A673 (cell line): Measurements from ENCODE around the gene PARP16. TPM values are rescaled to one million over a fixed set of nuclear protein-coding genes. Genes with fewer than 3 reads are reported as not detected.

Experiments
- BruUV-seq: library from RNA; stranded (reverse); fragments of 400-500 nt; replicated peaks from 2 replicates; lab custom pipeline; 2021; lab: Mats Ljungman, UMichigan
- CTCF ChIA-PET: fragments of 300-600 bp; sonication (Branson Sonifier 250); formaldehyde crosslinking; loops from one replicate; lab custom pipeline; 2022; ENCODE audit warnings: antibody characterized with exemption; lab: Charles Lee
- POLR2A ChIA-PET: fragments of 300-600 bp; sonication (Branson Sonifier 250); formaldehyde crosslinking; loops from one replicate; lab custom pipeline; 2022; ENCODE audit warnings: antibody characterized with exemption; ENCODE audit not compliant: low non-redundant PET; lab: Charles Lee
- DNase-seq: peaks from one replicate; pipeline ENCODE4 v3.0.0-alpha.2; 2015; ENCODE audit warnings: low spot score
- H3K27ac ChIP-seq: fragments of 200-600 bp; sonication (generic); 2 replicates; pipeline ENCODE4 v1.5.1; 2016; ENCODE audit warnings: mixed run types, low read depth, mild to moderate bottlenecking, mixed read lengths, antibody characterized with exemption, low read length; ENCODE audit not compliant: poor library complexity, severe bottlenecking
- H3K27me3 ChIP-seq: fragments of 200-600 bp; sonication (generic); replicated peaks from 2 replicates; pipeline ENCODE4 v1.6.1; 2017; ENCODE audit warnings: mixed run types, low read depth, mild to moderate bottlenecking, mixed read lengths, antibody characterized with exemption, low read length; ENCODE audit not compliant: insufficient read depth, poor library complexity
- H3K36me3 ChIP-seq: fragments of 200-600 bp; sonication (generic); 2 replicates; pipeline ENCODE4 v1.6.1; 2016; ENCODE audit warnings: mixed run types, mild to moderate bottlenecking, mixed read lengths, antibody characterized with exemption, low read length; ENCODE audit not compliant: insufficient read depth, poor library complexity, severe bottlenecking
- H3K4me1 ChIP-seq: fragments of 200-600 bp; sonication (generic); 2 replicates; pipeline ENCODE4 v1.6.1; 2017; ENCODE audit warnings: mixed run types, mild to moderate bottlenecking, mixed read lengths, antibody characterized with exemption, low read length; ENCODE audit not compliant: insufficient read depth, poor library complexity, severe bottlenecking
- H3K4me3 ChIP-seq: fragments of 200-600 bp; sonication (generic); 2 replicates; pipeline ENCODE4 v1.5.1; 2016; ENCODE audit warnings: low read depth, mixed run types, mild to moderate bottlenecking, mixed read lengths, low read length; ENCODE audit not compliant: poor library complexity, severe bottlenecking
- H3K9me3 ChIP-seq: fragments of 200-600 bp; sonication (generic); 2 replicates; pipeline ENCODE4 v1.6.1; 2016; ENCODE audit warnings: mixed run types, low read depth, mild to moderate bottlenecking, mixed read lengths, antibody characterized with exemption, low read length; ENCODE audit not compliant: poor library complexity, severe bottlenecking
- CTCF ChIP-seq: fragments of 300-800, 200-600 bp; sonication (generic); conservative IDR thresholded peaks from 2 replicates; pipeline ENCODE4 v1.5.1; 2017; ENCODE audit warnings: low read depth, mild to moderate bottlenecking, antibody characterized with exemption, low read length, moderate library complexity, mixed read lengths
- EZH2 ChIP-seq: fragments of 200-600 bp; sonication (generic); IDR thresholded peaks from 2 replicates; pipeline ENCODE4 v1.6.1; 2017; ENCODE audit warnings: borderline replicate concordance, low read depth, mild to moderate bottlenecking, mixed read lengths, antibody characterized with exemption, low read length; ENCODE audit not compliant: poor library complexity, severe bottlenecking
- intact Hi-C: fragments of 100-400 bp; cut with micrococcal nuclease; formaldehyde crosslinking; loops from one replicate; pipeline ENCODE4 v1.10.0; 2022; ENCODE audit not compliant: unreplicated experiment
- total RNA-seq: library from RNA; stranded (reverse); gene quantifications from 2 replicates; pipeline ENCODE4 v1.2.3, GENCODE V29; 2021

The PARP16 gene
- total RNA-seq, 1 experiment from 2014 or later: 5.7 TPM

GRCh38 chr15:65223996-65224395, 62.7 kb downstream of the PARP16 start:
- Histone ChIP-seq H3K4me3 (no peak overlapping the region), H3K27ac (no peak overlapping the region), H3K9me3 (no peaks in the 10 kb centered on the region), H3K36me3 (no peaks in the 10 kb centered on the region), H3K4me1 (no peaks in the 10 kb centered on the region), H3K27me3 (no peaks in the 10 kb centered on the region)
- TF ChIP-seq CTCF (no peak), EZH2 (no peak)
- ChIA-PET POLR2A (interaction anchor here (0.6 kb wide), 1 partner anchor 19 kb away, joined by 3 read pairs; no protein-coding TSS in a partner anchor), CTCF (no interaction called here)
- no peak for DNase-seq
- intact Hi-C loops: no loop called here
- BruUV-seq: no TSS peak

GRCh38 chr15:65222891-65223290, 63.8 kb downstream of the PARP16 start:
- Histone ChIP-seq H3K36me3 (no peaks in the 10 kb centered on the region), H3K4me3 (no peak overlapping the region), H3K4me1 (no peaks in the 10 kb centered on the region), H3K27me3 (no peaks in the 10 kb centered on the region), H3K27ac (no peak overlapping the region), H3K9me3 (no peaks in the 10 kb centered on the region)
- ChIA-PET CTCF (no interaction called here), POLR2A (no interaction called here)
- BruUV-seq: no TSS peak
- TF ChIP-seq CTCF (no peak), EZH2 (no peak)
- no peak for DNase-seq
- intact Hi-C loops: no loop called here

- CTCF ChIA-PET: interaction anchor here (0.6 kb wide), 1 partner anchor 948 kb away, joined by 4 read pairs; no protein-coding TSS in a partner anchor
- no peak for DNase-seq
- no TSS peak for BruUV-seq
- TF ChIP-seq CTCF (no peak), EZH2 (no peak)
- H3K36me3 ChIP-seq: no peaks in the 10 kb centered on the region
- H3K27ac ChIP-seq: no peak overlapping the region
- no peaks in the 10 kb centered on the region for H3K9me3 ChIP-seq
- intact Hi-C loops: no loop called here
- no peak overlapping the region for H3K4me3 ChIP-seq
- no peaks in the 10 kb centered on the region for H3K27me3 ChIP-seq
- POLR2A ChIA-PET: no interaction called here
- H3K4me1 ChIP-seq: no peaks in the 10 kb centered on the region
These were observed 65.0 kb downstream of the PARP16 start for GRCh38 chr15:65221697-65222096.
